Osteocyte (in vitro differentiated cells): ENCODE measurements around the gene BORCS5. TPM values are rescaled to one million over a fixed set of nuclear protein-coding genes. Genes with fewer than 3 reads are reported as not detected.
A peak's percentile ranks its signal among the peaks of the same experiment; 100 is the strongest.

Experiments
- DNase-seq: peaks from one replicate; pipeline ENCODE4 v3.0.0; 2021; ENCODE audit warnings: mixed read lengths; ENCODE audit not compliant: unreplicated experiment; ENCODE audit errors: extremely low spot score
- H3K27ac Mint-ChIP-seq: one replicate; pipeline ENCODE4 v1.8.0; 2021; ENCODE audit warnings: mild to moderate bottlenecking, mixed read lengths; ENCODE audit not compliant: unreplicated experiment
- H3K27me3 Mint-ChIP-seq: one replicate; pipeline ENCODE4 v1.8.0; 2021; ENCODE audit warnings: mixed read lengths; ENCODE audit not compliant: unreplicated experiment
- H3K36me3 Mint-ChIP-seq: one replicate; pipeline ENCODE4 v1.8.0; 2021; ENCODE audit warnings: mixed read lengths; ENCODE audit not compliant: unreplicated experiment
- H3K4me1 Mint-ChIP-seq: one replicate; pipeline ENCODE4 v1.8.0; 2021; ENCODE audit warnings: mixed read lengths; ENCODE audit not compliant: unreplicated experiment
- H3K4me3 Mint-ChIP-seq: one replicate; pipeline ENCODE4 v1.8.0; 2021; ENCODE audit warnings: mild to moderate bottlenecking, moderate library complexity, mixed read lengths; ENCODE audit not compliant: unreplicated experiment
- H3K9me3 Mint-ChIP-seq: one replicate; pipeline ENCODE4 v1.8.0; 2021; ENCODE audit warnings: mixed read lengths; ENCODE audit not compliant: unreplicated experiment
- total RNA-seq: library from RNA; stranded (reverse); gene quantifications from 2 replicates; pipeline ENCODE4 v1.2.1, GENCODE V29; 2021
- TF ChIP-seq, protein P1 (sequence below): fragments of 200-600 bp; sonication (generic); IDR thresholded peaks from 2 replicates; pipeline ENCODE4 v1.5.0; 2021; ENCODE audit warnings: antibody characterized with exemption, mild to moderate bottlenecking, moderate library complexity

BORCS5 gene
- total RNA-seq, 1 donor from 2014 or later: 16.7 TPM

DNA sequence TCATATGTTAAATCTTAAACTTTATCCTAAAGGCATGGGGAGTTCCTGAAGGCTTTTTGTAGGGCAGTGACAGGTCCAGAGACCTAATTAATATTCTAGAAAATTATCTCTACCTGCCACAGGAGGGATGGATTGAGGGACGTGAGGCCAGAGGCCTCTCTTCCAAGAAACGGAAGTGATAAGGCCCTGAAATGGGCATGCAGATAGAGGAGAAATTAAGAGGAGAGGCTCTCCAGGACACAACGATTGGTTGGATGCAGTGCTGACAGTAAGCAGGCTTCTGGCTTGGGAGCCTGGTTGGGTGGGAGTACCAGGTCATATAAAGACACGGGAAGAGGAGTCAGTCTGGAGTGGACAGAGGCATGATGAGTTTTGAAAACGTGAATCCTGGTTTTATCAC lies 3.1 kb upstream of the BORCS5 start:
- H3K4me1 Mint-ChIP-seq: peaks cover 20% of the 10 kb centered on the region
- no peak overlapping the region for H3K27ac Mint-ChIP-seq
- DNase-seq: no peak
- no peak overlapping the region for H3K4me3 Mint-ChIP-seq
- TF ChIP-seq, protein P1, sequence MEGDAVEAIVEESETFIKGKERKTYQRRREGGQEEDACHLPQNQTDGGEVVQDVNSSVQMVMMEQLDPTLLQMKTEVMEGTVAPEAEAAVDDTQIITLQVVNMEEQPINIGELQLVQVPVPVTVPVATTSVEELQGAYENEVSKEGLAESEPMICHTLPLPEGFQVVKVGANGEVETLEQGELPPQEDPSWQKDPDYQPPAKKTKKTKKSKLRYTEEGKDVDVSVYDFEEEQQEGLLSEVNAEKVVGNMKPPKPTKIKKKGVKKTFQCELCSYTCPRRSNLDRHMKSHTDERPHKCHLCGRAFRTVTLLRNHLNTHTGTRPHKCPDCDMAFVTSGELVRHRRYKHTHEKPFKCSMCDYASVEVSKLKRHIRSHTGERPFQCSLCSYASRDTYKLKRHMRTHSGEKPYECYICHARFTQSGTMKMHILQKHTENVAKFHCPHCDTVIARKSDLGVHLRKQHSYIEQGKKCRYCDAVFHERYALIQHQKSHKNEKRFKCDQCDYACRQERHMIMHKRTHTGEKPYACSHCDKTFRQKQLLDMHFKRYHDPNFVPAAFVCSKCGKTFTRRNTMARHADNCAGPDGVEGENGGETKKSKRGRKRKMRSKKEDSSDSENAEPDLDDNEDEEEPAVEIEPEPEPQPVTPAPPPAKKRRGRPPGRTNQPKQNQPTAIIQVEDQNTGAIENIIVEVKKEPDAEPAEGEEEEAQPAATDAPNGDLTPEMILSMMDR: no peak
- no peaks in the 10 kb centered on the region for H3K9me3 Mint-ChIP-seq
- no peaks in the 10 kb centered on the region for H3K36me3 Mint-ChIP-seq
- H3K27me3 Mint-ChIP-seq: no peaks in the 10 kb centered on the region

DNA sequence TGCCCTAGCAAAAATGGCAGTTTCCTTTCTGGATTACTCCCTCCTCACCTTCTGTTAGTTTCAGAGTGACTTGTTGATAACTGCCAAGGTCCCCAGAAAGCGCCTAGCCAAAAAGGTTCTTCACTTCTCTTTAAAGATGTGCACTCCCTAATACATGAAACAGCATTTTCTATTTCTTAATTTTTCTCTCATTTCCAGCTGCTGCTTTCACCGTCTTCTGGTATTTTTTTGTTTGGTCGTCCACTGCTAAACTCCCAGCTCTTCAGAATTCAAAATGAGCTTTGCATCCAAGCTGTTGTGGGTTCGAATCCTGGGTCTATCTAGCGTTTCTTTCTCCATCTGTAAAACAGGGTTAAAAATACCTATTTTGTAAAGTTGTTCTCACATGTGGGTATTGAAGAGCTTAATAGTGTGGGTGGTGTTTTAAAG lies 397 bp upstream of the BORCS5 start:
- H3K27ac Mint-ChIP-seq: peak overlapping the region; percentile 92
- H3K36me3 Mint-ChIP-seq: no peaks in the 10 kb centered on the region
- no peaks in the 10 kb centered on the region for H3K9me3 Mint-ChIP-seq

DNA sequence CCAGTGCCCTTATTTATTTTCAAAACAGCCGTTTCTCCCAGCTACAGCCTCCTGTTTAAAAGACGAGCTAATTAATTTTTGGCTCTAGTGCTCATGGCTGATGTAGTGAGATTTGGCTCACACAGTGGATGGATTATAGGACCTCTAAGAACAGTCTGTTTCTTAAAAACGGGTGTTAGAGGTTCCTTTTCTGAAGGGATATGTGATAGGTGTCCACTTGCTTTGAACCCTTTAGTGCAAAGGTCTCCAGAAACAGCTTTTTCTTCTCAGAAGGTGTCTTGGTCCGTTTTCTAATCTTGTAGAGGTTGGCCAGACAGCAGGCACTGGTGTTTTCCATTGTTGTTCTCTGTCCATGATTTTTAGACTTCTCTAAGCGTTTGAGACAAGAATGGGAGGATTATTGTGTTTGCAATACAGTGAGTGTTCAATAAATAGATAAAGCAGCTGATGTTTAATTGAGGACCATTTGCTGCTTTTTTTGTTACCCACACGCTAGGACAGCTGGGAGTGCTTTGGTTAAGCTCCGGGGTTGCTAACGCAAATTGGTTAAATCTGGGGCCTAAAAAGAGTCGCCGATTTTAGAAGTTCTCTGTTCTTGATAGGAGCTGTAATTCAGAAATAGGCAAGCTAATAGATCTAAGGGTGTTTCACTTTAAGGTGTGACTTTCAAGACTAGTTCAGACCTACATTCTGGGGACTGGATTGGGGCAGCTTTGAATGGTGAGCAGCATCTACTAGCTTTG lies 1.0 kb downstream of the BORCS5 start:
- Mint-ChIP-seq H3K4me1 (peaks cover 23% of the 10 kb centered on the region), H3K4me3 (peak overlapping the region; percentile 91), H3K27me3 (no peaks in the 10 kb centered on the region), H3K9me3 (no peaks in the 10 kb centered on the region), H3K36me3 (no peaks in the 10 kb centered on the region), H3K27ac (peak overlapping the region; percentile 92)
- TF ChIP-seq, protein P1: no peak
- DNase-seq: no peak

More for the DNA sequence above, 397 bp upstream of the BORCS5 start:
- TF ChIP-seq, protein P1: no peak
- no peaks in the 10 kb centered on the region for H3K27me3 Mint-ChIP-seq
- H3K4me3 Mint-ChIP-seq: peak overlapping the region; percentile 91
- DNase-seq: no peak
- peaks cover 23% of the 10 kb centered on the region for H3K4me1 Mint-ChIP-seq

DNA sequence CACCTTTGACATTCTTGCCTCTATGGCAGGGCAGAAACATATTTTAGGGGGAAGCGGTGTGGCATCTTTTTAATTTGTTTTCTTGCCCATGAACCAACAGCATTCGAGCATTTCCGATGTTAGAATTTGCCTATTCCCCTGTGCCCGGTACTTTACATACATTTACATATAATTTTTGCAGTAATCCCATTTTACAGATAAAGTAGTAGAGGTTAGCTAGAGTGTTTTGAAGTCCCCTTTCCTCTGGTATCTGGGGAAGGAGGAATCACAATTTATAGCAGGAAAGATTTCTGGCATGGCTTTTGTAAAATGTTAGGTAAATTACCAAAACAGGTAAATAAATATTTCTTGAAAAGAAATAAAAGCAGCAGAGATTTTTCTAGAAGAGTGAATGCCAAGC lies 1.6 kb downstream of the BORCS5 start:
- Mint-ChIP-seq H3K36me3 (no peaks in the 10 kb centered on the region), H3K9me3 (no peaks in the 10 kb centered on the region), H3K27me3 (no peaks in the 10 kb centered on the region), H3K4me1 (peaks cover 23% of the 10 kb centered on the region), H3K27ac (no peak overlapping the region), H3K4me3 (no peak overlapping the region)
- no peak for DNase-seq
- TF ChIP-seq, protein P1: no peak

DNA sequence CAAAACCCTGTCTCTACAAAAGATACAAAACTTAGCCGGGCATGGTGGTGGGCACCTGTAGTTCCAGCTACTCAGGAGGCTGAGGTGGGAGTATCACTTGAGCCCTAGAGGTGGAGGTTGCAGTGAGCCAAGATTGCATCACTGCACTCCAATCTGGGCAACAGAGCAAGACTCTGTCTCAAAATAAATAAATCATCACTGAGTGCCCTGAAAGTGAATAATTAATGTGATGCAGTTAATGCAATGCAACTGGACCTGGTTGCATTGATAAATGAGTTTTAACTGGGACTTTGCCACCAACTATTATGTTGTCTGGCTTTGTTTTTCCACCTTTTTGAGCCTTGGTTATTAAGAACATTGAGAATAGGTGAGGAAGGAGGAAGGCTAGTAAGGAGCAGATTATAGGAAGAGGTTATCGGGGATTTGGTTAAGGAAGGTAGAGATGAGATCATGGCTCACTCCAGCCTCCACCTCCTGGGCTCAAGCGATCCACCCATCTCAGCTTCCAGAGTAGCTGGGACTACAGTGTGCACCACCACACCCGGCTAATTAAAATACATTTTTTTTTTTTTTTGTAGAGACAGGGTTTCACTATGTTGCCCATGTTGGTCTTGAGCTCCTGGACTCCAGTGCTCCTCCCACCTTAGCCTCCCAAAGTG lies 8.0 kb downstream of the BORCS5 start:
- Mint-ChIP-seq H3K9me3 (no peaks in the 10 kb centered on the region), H3K27ac (no peak overlapping the region), H3K27me3 (no peaks in the 10 kb centered on the region), H3K36me3 (peaks cover 9% of the 10 kb centered on the region), H3K4me3 (no peak overlapping the region), H3K4me1 (no peaks in the 10 kb centered on the region)
- DNase-seq: no peak
- TF ChIP-seq, protein P1: no peak
